Esophagus squamous epithelium (tissue), 5 donors: ENCODE measurements around the gene HAL. TPM values are rescaled to one million over a fixed set of nuclear protein-coding genes. Genes with fewer than 3 reads are reported as not detected.

Source experiments
- DNase-seq: peaks from one replicate; lab custom pipeline; 2025; lab: John Stamatoyannopoulos, UW
- H3K27ac ChIP-seq, 4 donors: fragments of 200-600 bp; sonication (generic); one replicate each; pipeline ENCODE4 v1.5.1; 2016 to 2019; ENCODE audit warnings: mild to moderate bottlenecking in 1 of 4
- H3K27me3 ChIP-seq, 4 donors: fragments of 200-600 bp; sonication (generic); 1 replicate in 3 of 4; 2 replicates in 1 of 4; pipeline versions ENCODE4 v1.5.1 to v1.6.0; 2017 to 2021; ENCODE audit warnings: antibody characterized with exemption in 1 of 4
- H3K36me3 ChIP-seq, 3 donors: fragments of 200-600 bp; sonication (generic); one replicate each; pipeline ENCODE4 v1.5.1; 2016 to 2019
- H3K4me1 ChIP-seq, 3 donors: fragments of 200-600 bp; sonication (generic); one replicate each; pipeline ENCODE4 v1.5.1; 2017 to 2019
- H3K4me3 ChIP-seq, 4 donors: fragments of 200-600 bp; sonication (generic); 1 replicate in 3 of 4; 2 replicates in 1 of 4; pipeline ENCODE4 v1.5.1; 2016 to 2019; ENCODE audit warnings: mild to moderate bottlenecking in 2 of 4, moderate library complexity in 1 of 4
- H3K9me3 ChIP-seq, 3 donors: fragments of 200-600 bp; sonication (generic); one replicate each; pipeline ENCODE4 v1.5.1; 2016 to 2019
- POLR2A ChIP-seq, 4 donors: fragments of 450-650 bp; IDR thresholded peaks; one replicate each; pipeline ENCODE4 v1.6.1; 2017; ENCODE audit warnings: antibody characterized with exemption in 4 of 4, mild to moderate bottlenecking in 4 of 4, moderate library complexity in 3 of 4
- WGBS, 2 donors: methylation state at CpG; one replicate each; pipeline ENCODE4 v1.1.5; 2018; 5-methylcytosine and 5-hydroxymethylcytosine counted together
- intact Hi-C: fragments of 100-400 bp; cut with DNase I; formaldehyde crosslinking; loops from one replicate; pipeline ENCODE4 v1.15.0; 2022
- total RNA-seq, 4 donors: library from RNA; depleted of rRNA; stranded (reverse); fragments of >200 nt; gene quantifications; one replicate each; pipeline ENCODE4 v1.1.0, GENCODE V29; 2016
- TF ChIP-seq, protein P1 (sequence below), 6 experiments: fragments of 450-650 bp in 4 of 6; fragments of 200-600 bp in 2 of 6; sonication (generic) in 2 of 6; IDR thresholded peaks; one replicate each; pipeline ENCODE4 v1.5.1; 2016 to 2019; ENCODE audit warnings: antibody characterized with exemption in 6 of 6, mild to moderate bottlenecking in 4 of 6, moderate library complexity in 4 of 6
- donor health status: DM: yes; HTN: yes; CAD: no.

The HAL gene
- total RNA-seq, 4 donors from 2014 or later, result 0.21 to 2.2 (median 0.32) TPM

DNA sequence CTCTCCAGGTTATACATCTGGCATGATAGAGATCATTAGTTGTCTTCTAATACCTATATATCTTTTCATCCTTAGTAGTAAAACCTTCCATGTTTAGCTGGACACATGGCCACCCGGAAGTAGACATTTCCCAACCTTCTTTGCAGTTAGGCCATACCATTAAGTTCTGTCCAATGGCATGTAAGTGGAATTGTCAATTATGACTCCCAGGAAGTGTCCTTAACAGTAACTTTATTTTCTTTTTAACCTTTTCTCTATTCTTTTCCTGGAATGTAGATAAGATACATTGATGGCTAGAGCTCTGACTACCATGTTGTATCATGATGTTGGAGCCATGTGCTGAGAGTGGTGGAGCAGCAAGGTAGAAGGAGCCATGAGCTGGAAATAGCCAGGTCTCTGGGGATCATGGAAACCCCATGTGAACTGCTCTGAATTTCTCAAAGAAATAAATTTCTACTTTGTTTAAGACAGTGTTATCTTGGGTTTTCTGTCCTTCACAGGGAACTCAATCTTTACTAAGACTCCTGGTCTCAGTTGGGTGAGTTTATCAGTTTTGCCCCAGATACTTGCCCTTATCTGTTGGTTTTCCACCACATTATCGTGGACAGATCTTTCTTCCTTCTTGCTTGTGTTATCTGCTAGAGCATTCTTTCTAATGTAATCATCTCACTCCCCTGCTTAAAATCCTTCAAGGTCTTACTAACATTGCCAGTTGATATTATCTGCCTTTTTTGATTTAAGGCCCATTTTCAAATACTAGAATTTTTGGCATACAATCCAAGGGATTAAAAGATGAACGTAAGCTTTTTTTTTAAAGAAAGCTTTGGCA is 44.4 kb upstream of the HAL start:
- DNase-seq, result no peak
- Histone ChIP-seq H3K27me3 (no peaks in the 10 kb centered on the region), H3K4me1 (peaks cover 0 to 7% (median 3%) of the 10 kb centered on the region in 3 donors), H3K36me3 (no peaks in the 10 kb centered on the region), H3K9me3 (no peaks in the 10 kb centered on the region), H3K27ac (no peak overlapping the region), H3K4me3 (no peak overlapping the region)
- TF ChIP-seq, protein P1, sequence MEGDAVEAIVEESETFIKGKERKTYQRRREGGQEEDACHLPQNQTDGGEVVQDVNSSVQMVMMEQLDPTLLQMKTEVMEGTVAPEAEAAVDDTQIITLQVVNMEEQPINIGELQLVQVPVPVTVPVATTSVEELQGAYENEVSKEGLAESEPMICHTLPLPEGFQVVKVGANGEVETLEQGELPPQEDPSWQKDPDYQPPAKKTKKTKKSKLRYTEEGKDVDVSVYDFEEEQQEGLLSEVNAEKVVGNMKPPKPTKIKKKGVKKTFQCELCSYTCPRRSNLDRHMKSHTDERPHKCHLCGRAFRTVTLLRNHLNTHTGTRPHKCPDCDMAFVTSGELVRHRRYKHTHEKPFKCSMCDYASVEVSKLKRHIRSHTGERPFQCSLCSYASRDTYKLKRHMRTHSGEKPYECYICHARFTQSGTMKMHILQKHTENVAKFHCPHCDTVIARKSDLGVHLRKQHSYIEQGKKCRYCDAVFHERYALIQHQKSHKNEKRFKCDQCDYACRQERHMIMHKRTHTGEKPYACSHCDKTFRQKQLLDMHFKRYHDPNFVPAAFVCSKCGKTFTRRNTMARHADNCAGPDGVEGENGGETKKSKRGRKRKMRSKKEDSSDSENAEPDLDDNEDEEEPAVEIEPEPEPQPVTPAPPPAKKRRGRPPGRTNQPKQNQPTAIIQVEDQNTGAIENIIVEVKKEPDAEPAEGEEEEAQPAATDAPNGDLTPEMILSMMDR (IDR thresholded peaks at IDR 0.05), result no peak
- TF ChIP-seq POLR2A (IDR thresholded peaks at IDR 0.05), result no peak
- intact Hi-C loops, result no loop called here
- 67 to 69% methylated on average over 3 of the region's 3 CpGs for WGBS, 2 donors

GRCh38 chr12:96039516-96039915 is 43.4 kb upstream of the HAL start:
- TF ChIP-seq, protein P1 (IDR thresholded peaks at IDR 0.05), result no peak
- TF ChIP-seq POLR2A (IDR thresholded peaks at IDR 0.05), result no peak
- peaks cover 0 to 10% (median 5%) of the 10 kb centered on the region in 3 donors for H3K4me1 ChIP-seq
- H3K9me3 ChIP-seq, result no peaks in the 10 kb centered on the region
- H3K36me3 ChIP-seq, result no peaks in the 10 kb centered on the region
- H3K27ac ChIP-seq, result no peak overlapping the region
- no peak for DNase-seq
- 73 to 80% methylated on average over 3 of the region's 3 CpGs for whole genome bisulfite sequencing, 2 donors
- intact Hi-C loops, result no loop called here
- H3K4me3 ChIP-seq, result no peak overlapping the region
- H3K27me3 ChIP-seq, result no peaks in the 10 kb centered on the region

DNA sequence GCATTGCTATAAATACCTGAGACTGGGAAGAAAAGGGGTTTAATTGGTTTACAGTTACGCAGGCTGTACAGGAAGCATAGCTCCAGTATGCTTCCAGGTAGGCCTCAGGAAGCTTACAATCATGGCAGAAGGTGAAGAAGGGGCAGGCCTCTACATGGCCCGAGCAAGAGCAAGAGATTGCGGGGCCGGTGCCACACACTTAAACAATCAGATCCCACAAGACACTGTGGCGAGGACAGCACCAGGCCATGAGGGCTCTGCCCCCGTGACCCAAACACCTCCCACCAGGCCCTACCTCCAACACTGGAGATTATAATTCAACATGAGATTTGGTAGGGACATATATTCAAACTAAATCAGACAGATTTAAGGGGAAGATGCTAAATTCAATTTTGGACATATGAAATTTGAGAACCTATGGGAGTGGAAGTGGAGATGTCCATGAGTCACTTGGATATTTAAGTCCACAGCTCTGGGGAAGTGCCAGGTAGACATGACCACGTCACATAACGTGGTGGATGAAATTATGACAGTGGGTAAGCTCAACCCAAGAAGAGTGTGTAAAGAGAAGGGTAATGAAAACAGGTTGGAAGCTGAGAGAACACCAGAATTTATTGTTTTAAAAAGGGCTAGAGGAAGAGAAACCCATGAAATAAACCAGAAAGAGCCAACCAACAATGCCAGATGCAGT is 40.8 kb upstream of the HAL start:
- Histone ChIP-seq H3K4me1 (peaks cover 0 to 36% (median 17%) of the 10 kb centered on the region in 3 donors), H3K9me3 (no peaks in the 10 kb centered on the region), H3K27me3 (no peaks in the 10 kb centered on the region), H3K4me3 (no peak overlapping the region), H3K36me3 (no peaks in the 10 kb centered on the region), H3K27ac (no peak overlapping the region)
- no peak for DNase-seq
- TF ChIP-seq POLR2A (IDR thresholded peaks at IDR 0.05), result no peak
- TF ChIP-seq, protein P1 (IDR thresholded peaks at IDR 0.05), result no peak
- intact Hi-C loops, result no loop called here
- whole genome bisulfite sequencing, 2 donors, result 81 to 85% methylated on average over 8 of the region's 8 CpGs

DNA sequence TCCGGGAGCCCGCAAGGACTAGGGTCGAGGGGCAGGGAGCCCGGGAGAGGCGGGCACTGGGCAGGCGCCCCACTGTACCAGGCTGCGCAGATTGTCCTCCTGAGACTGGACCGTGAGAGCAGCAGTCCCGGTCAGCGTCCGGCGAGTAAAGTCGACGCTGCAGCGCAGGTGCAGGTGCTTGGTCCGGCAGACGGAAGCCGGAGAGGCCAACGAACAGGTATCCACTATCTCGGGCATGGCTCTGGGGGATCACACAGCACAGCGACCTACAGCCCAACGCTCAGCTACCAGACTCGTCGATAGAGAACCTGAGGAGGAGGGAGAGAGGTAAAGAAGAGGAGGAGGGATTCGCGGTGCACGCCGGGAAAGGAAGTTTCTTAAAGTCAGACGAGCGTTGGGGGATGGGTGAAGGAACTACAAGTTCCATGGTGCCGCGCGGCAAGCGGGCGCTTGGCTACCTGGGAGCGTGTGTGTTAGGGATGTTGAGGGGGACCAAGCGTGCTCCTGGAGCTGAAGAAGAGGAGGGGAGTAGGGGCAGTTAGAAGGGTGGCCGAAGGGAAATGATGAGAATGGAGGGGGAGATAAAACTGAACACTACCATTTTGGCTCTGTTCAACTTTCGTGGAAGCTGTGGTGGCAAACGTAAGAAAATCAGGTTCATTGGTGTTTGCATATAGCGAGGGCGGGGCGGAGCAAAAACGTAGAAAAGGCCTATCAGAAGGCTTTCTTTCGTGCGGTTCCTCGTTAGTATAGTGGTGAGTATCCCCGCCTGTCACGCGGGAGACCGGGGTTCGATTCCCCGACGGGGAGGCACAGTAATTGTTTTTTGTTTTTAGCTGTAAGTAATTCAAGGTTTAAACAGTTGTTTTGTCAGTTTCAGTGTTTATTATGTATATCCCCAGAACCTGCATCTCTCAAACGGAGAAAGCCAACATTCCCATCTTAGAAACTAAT is 39.4 kb upstream of the HAL start, which contains the start of gene LTA4H:
TSS of gene LTA4H (minus strand) at position 305 of the 954 bp plus-strand sequence. CDS start at position 237, 68 bp downstream.
- WGBS, 2 donors, result 1% methylated on average over 36 to 42 of the region's 55 CpGs
- H3K36me3 ChIP-seq, result no peaks in the 10 kb centered on the region
- no peaks in the 10 kb centered on the region for H3K9me3 ChIP-seq
- H3K4me1 ChIP-seq, result peaks cover 0 to 36% (median 22%) of the 10 kb centered on the region in 3 donors
- TF ChIP-seq, protein P1 (IDR thresholded peaks at IDR 0.05), result peak in 1 of 6 experiments; percentile 12
- TF ChIP-seq POLR2A (IDR thresholded peaks at IDR 0.05), result peak in 3 of 4 donors; percentile 70 to 90 (median 82)
- DNase-seq, result peak; percentile 94
- intact Hi-C loops, result no loop called here
- peak within 1 kb of the TSS; percentile 76 to 92 (median 88) for H3K27ac ChIP-seq
- H3K4me3 ChIP-seq, result peak within 1 kb of the TSS; percentile 51 to 98 (median 76)
- H3K27me3 ChIP-seq, result no peaks in the 10 kb centered on the region
